NT2/D1 (cell line): Measurements from ENCODE around the gene RBBP4.

ENCODE experiments used
- SUZ12 ChIP-seq: IDR thresholded peaks from 2 replicates; pipeline ENCODE4 v1.6.1; 2011; ENCODE audit not compliant: insufficient read length, insufficient read depth; ENCODE audit errors: extremely low read depth
- YY1 ChIP-seq: IDR thresholded peaks from 2 replicates; pipeline ENCODE4 v1.6.1; 2011; ENCODE audit not compliant: insufficient read length, insufficient read depth
- ZNF274 ChIP-seq: IDR thresholded peaks from 2 replicates; pipeline ENCODE4 v1.6.1; 2011; ENCODE audit warnings: mild to moderate bottlenecking, low read depth, low read length

GRCh38 chr1:32605711-32606424 lies 45.1 kb upstream of the RBBP4 start:
- TF ChIP-seq ZNF274 (no peak), YY1 (no peak), SUZ12 (no peak)
